Fibroblast of mammary gland (primary cell): ENCODE results near the gene MARK2.
"Not testable (repeated sequence)": the region's sequence is repeated elsewhere in the genome, so short reads cannot be mapped to it uniquely, and the experiment has no call there.

ENCODE experiments used
- DNase-seq: peaks from one replicate; pipeline ENCODE4 v3.0.0-alpha.2; 2010; ENCODE audit warnings: low read depth
- H3K4me3 ChIP-seq: 2 replicates; pipeline ENCODE4 v1.5.1; 2011; ENCODE audit warnings: low read depth, mild to moderate bottlenecking, low read length, moderate library complexity; ENCODE audit not compliant: control insufficient read depth
- CTCF ChIP-seq: conservative IDR thresholded peaks from 2 replicates; pipeline ENCODE4 v1.5.1; 2011; ENCODE audit warnings: low read depth, low read length, inconsistent platforms; ENCODE audit not compliant: control insufficient read depth, insufficient read depth

The MARK2 gene

DNA sequence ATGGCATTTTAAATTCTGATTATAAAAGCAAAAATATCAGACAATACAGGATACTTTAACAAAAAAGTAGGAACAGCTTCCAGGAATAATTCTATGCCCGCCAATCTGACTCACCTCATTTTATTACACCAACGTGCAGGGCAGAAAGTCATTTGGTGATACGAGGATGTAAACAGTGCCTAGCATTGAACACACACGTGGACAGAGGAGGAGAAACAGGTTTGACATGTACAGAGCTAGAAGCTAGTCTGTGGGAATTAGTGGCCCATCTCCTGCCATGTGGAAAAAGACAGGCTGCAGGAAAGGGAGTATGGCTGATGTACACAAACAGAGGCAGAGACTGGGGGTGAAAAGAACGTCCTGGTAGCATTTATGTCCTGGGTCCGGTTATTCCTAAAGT is 34.7 kb upstream of the MARK2 start:
- TF ChIP-seq CTCF = no peak
- no peak for DNase-seq
- no peak overlapping the region for H3K4me3 ChIP-seq

- H3K4me3 ChIP-seq = no peak overlapping the region
- DNase-seq = no peak
- no peak for TF ChIP-seq CTCF
Measured at GRCh38 chr11:63805844-63806415, 33.0 kb upstream of the MARK2 start.

- not testable (repeated sequence) for DNase-seq, H3K4me3 ChIP-seq
Measured at GRCh38 chr11:63810383-63810782, 28.5 kb upstream of the MARK2 start.

GRCh38 chr11:63811522-63811921 is 27.4 kb upstream of the MARK2 start:
- no peak for TF ChIP-seq CTCF
- no peak for DNase-seq
- no peak overlapping the region for H3K4me3 ChIP-seq

- no peak for TF ChIP-seq CTCF
- DNase-seq = peak; percentile 35
Measured at GRCh38 chr11:63813035-63813562, 25.8 kb upstream of the MARK2 start, which contains the start of gene SPINDOC. Gene SPINDOC (plus strand): TSS chr11:63813456. CDS start chr11:63813687, 231 bp downstream.

GRCh38 chr11:63813563-63814382 is 25.1 kb upstream of the MARK2 start:
- peak; percentile 37 for DNase-seq
- TF ChIP-seq CTCF = no peak
- H3K4me3 ChIP-seq = peak overlapping the region; percentile 86

More at GRCh38 chr11:63813035-63813562, 25.8 kb upstream of the MARK2 start, which contains the start of gene SPINDOC:
- peak within 1 kb of the TSS; percentile 86 for H3K4me3 ChIP-seq

DNA sequence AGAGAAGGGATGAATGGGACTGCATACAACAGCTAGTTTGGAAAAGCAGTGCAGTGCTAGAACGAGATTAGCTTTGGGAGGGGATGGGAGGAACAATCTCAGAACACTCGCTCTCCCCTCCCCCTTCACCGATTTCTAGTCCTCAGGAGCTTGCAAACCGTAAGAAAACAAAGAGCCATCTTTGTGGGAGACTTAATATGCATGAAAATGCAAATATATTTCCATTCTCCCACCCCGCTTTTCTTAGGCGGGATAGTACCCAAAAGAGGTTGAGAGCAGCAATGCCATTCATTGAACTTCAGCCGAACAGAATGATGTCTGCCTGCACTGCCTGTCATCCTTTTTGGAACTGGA is 24.6 kb upstream of the MARK2 start:
- TF ChIP-seq CTCF = no peak
- DNase-seq = no peak
- peak overlapping the region; percentile 86 for H3K4me3 ChIP-seq
